Stimulated activated naive CD8-positive, alpha-beta T cell treated with anti-CD3 and anti-CD28 coated beads, Interleukin-15, Interleukin-2, amounts not matched to agents 100 U/mL and 50 U/mL, for 24 hours (primary cell): ENCODE data around the gene PTPRC.

Experiments used
- ATAC-seq: fragments of 150-1000 bp; cut with Tn5 transposase; one replicate; pipeline ENCODE4 v1.10.0; 2021
- DNase-seq: peaks from one replicate; pipeline ENCODE4 v3.0.0; 2021

The PTPRC gene

DNA sequence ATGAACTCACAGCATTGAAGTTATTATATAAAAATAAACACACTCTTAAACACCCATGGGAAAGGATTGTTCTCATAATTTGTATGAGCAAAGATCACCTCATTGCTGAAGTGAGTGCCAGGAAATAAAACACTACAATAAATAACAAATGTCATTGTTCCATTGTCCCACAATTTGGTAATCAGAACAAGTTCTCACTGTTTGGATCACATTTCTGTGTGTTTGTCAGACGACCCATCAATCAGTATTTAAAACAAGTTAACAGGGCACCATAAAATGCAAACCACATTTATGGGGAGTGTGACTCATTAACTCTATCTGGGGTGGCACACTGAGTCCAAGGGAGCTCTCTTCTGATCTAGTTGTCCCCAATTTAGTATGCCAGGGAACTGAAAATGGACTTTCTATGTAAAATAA, 124.5 kb downstream of the PTPRC start:
- DNase-seq (no peak), ATAC-seq (peak; percentile 72)

- ATAC-seq (no peak), DNase-seq (no peak)
Measured at GRCh38 chr1:198764748-198765147, 125.9 kb downstream of the PTPRC start.

GRCh38 chr1:198765416-198765815, 126.6 kb downstream of the PTPRC start:
- ATAC-seq: no peak
- no peak for DNase-seq

DNA sequence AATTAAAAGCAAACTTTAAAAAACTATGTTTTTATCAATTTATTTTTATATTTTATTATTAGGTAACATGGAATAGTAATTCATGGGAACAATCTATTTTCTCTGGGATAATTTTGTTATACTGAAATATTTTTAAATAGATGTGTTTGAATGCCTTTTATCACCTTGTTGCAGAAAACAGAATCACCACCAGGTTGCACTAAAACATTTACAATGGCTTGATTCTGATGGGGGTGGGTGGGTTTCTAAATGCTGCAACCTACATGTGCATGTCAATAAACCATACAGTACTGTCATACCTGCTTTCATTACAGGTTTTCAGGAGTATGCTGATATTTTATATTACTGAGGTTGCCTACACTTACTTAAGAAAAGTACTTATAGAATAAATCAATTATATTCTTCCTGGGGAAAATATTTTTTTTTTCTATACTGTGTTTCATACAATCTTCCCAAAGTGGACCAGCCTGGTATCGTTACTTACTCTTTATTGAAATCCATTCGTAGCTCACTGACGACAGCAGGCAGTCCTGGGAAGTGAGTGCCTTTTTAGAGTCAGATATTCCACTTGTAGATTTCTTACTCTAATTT, 132.8 kb downstream of the PTPRC start:
- DNase-seq (no peak), ATAC-seq (no peak)

GRCh38 chr1:198772626-198773025, 133.8 kb downstream of the PTPRC start:
- no peak for DNase-seq
- no peak for ATAC-seq

DNA sequence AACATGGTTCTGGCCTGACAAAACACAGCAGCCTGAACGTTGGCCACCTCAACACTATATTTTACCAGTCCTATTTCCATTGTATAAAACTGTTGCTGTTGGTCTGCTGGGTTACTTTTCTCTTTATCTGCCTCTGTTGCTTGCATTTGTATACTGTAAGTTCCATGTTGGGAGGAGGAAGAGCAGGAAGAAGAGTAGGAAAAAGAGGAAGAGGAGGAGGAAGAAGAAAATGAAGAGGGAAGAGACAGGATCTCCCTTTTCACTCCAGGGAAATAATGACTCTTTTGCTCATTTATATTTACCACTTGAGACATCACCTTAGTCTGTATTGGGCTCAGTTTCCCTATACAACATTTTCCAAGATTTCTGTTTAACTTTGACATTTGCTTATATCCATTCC, 134.2 kb downstream of the PTPRC start:
- no peak for DNase-seq
- ATAC-seq: no peak

GRCh38 chr1:198773523-198773922, 134.7 kb downstream of the PTPRC start:
- DNase-seq (no peak), ATAC-seq (no peak)

DNA sequence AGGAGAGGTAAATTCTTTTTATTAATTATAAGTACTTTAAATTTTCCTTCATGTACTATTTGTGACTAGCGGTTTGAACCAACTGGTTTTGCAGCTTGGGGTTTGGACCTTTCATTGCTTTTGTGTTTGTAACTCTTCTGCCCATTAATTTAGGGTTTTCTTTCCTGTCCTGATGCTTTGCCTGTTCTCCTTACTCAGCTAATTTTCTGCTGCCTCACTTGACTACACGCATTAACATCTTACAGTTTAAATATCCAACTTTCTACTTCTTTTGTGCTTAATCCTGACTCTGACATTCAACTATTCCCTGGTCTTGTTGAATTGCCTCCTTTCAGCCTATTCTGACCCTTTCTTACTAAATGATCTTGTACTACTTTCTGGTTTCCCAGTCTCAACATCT, 135.6 kb downstream of the PTPRC start:
- DNase-seq: no peak

DNA sequence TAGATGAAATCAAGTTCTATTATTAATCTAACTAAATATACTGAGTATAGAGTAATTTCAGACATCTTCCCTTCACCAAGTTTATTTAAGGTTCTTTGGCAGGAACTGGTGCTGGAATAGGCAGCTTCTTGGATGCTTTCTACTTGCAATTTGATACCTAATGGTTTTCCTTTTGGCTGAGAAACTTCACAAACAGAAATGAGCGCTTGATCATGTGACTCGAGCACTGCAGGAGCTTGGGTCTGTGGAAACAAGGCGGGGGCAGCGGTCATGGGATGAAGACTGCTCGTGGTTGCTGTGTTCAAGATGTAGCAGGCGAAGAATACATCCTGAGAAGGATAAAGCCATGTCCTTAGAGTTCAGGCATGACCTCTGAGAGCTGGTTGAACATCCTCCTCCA, 136.8 kb downstream of the PTPRC start:
- DNase-seq (no peak), ATAC-seq (no peak)

More for the DNA sequence above, 135.6 kb downstream of the PTPRC start:
- no peak for ATAC-seq

DNA sequence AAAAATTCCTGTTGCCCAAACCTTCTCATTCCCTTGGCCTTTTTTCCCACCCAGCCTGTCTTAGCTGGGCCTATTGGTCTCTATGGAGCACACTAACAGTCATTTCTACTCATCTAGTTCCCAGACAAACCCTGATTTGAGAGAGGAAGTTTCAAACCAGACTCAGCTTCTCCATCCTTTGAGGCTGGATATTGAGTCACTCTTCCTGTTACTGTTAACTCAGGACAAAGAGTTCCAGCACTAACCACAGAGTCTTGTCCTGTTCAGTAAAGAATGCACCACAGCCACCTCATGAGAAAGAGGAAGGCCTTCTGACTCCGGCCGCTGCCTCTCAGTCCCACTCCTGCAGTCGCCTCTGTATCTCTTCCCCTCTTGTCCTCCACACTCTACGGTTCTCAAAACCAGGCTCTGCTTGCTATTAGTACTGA, 137.8 kb downstream of the PTPRC start:
- DNase-seq (peak; percentile 16), ATAC-seq (peak; percentile 68)

GRCh38 chr1:198778049-198778448, 139.2 kb downstream of the PTPRC start:
- DNase-seq (no peak), ATAC-seq (no peak)

DNA sequence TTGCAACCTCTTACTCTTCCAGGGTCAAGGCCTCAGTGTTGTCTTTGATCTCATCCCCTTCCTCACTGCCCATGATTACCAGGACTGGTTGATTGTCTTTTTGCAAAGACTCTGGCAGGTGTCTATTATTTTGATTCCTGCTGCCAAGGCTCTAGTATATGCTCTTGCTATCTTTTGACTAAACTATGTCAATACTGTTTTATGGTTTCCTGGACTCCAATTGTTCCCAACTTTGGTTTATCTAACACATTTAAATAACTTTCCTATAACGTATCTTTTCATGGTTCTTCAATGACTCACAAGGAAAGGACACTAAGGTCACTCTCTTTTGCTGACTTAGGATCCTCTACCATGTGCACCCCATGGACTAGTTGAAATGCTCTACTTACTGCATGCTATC, 141.5 kb downstream of the PTPRC start:
- ATAC-seq: no peak
- DNase-seq: no peak

GRCh38 chr1:198788561-198789064, 149.8 kb downstream of the PTPRC start:
- ATAC-seq: peak; percentile 94
- peak; percentile 36 for DNase-seq

DNA sequence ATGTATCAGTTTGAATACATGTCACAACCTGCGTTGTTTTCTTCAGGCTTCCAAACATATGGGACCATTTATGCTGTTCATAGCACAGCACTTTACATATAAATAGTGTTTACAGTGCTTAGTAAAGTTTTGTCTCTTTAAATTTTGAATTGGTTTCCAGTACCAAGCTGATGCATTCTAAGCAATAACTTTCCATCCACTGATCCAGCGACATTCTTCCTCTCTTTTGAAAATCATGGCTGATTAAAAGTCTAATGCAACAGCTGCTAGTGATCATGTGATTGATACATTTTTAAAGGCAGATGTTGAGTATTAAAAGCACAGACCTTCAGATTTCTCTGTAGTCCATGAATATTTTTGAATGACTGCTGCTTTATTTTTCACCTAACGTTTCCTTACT, 154.9 kb downstream of the PTPRC start:
- DNase-seq (no peak), ATAC-seq (no peak)

DNA sequence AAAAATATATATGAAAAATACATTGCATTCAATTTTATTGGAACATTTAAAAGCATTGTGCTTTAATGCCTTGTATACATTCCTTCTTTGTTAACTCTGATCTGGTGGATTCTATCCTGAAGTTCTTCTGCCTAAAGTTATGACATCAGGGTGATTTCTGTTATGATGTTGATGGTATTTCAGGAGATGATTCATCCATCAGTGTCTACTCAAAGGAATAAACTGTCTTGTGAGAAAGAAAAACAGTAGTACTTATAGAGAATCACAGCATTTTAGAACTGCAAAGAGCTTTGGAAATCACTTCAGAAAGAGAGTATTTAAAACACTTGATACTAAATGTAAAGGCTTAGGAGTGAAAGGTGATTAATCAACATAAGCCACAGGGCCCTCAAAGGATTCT, 155.7 kb downstream of the PTPRC start:
- ATAC-seq: no peak
- DNase-seq: no peak

GRCh38 chr1:198797656-198798055, 158.8 kb downstream of the PTPRC start:
- DNase-seq (no peak), ATAC-seq (no peak)

GRCh38 chr1:198798923-198799386, 160.1 kb downstream of the PTPRC start:
- ATAC-seq (no peak), DNase-seq (no peak)

- DNase-seq: no peak
- ATAC-seq: no peak
Measured at GRCh38 chr1:198805498-198806151, 166.8 kb downstream of the PTPRC start.

GRCh38 chr1:198806861-198807260, 168.0 kb downstream of the PTPRC start:
- ATAC-seq (no peak), DNase-seq (no peak)
